SK-N-DZ (cell line): ENCODE data around the gene TSC1.
"Not testable (repeated sequence)": the region's sequence is repeated elsewhere in the genome, so short reads cannot be mapped to it uniquely, and the experiment has no call there.

Experiments
- DNase-seq: peaks from one replicate; pipeline ENCODE4 v3.0.0-alpha.2; 2015; ENCODE audit warnings: low spot score

The TSC1 gene

GRCh38 chr9:132978112-132978450, 33.7 kb upstream of the TSC1 start:
- DNase-seq: no peak

DNA sequence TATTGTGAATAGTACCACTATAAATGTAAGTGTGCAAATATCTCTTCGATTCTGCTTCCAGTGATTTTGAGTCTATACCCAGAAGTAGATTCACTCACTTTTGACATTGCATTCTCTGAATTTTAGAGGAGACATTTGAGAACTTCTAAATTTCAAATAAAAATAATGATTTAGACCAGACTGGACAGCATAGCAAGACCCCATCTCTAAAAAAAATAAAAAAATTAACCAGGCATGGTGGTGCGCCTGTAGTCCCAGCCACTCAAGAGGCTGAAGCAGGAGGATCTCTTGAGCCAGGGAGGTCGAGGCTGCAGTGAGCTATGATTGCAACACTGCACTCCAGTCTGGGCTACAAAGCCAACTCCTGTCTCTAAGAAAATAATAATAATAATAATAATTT, 32.2 kb upstream of the TSC1 start:
- DNase-seq: no peak

- DNase-seq: no peak
Measured at GRCh38 chr9:132975961-132976360, 31.5 kb upstream of the TSC1 start.

GRCh38 chr9:132973713-132974112, 29.3 kb upstream of the TSC1 start:
- peak; percentile 38 for DNase-seq

DNA sequence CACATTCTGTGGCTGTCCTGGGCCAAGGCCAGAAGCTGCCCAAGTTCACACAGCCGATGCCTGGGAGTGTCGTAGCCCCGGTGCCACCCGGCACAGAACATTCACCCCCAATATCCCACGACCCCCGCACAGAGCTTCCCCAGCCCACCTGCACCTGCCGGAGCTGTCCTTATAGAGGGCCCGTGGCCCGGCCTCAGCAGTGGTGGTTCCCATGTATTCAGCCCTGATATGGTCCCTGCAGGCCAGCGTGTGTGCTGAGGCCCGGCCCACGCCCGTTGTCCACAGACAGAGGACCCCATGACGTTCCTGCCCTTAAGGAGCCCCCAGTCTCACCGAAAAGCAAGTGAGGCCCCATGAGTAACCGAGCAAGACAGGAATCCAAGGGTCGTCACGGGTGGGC, 28.8 kb upstream of the TSC1 start:
- DNase-seq: no peak

GRCh38 chr9:132970324-132971062, 26.1 kb upstream of the TSC1 start:
- DNase-seq: no peak

- DNase-seq: no peak
Measured at GRCh38 chr9:132969783-132970182, 25.4 kb upstream of the TSC1 start.

- not testable (repeated sequence) for DNase-seq
Measured at GRCh38 chr9:132967908-132968307, 23.5 kb upstream of the TSC1 start.

DNA sequence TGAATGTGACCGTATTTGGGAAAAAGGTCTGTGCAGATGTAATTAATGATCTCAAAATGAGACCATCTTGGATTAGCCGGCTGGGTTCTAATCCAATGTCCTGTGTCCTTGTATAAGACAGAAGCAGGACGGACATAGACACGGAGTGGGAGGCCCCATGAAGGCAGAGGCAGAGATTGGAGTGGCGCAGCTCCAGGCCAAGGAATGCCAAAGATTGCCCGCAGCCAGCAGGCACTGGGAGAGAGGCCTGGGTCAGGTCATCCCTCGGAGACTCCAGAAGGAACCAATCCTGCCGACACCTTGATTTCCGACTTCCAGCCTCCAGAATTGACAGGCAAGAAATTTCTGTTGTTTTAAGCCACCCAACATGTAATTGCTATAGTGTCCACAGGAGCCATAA, 21.1 kb upstream of the TSC1 start:
- no peak for DNase-seq

DNA sequence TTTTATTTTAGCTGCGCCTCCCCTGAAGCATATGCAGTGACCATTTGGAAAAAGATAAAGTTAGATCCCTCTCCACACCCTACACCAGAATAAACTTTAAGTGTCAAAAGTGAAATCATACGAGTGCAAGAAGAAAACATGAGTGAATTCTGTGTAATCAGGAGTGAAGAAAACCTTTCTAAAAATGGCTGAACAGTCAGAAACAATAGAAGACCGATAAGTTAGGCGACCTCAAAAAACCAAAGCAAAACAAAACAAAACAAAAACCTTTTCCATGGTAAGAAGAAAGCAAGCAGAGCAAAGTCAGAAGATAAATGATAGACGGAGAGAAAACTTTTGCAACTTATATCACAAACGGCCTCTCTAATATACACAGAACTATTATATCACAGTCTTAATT, 16.6 kb upstream of the TSC1 start:
- no peak for DNase-seq

DNA sequence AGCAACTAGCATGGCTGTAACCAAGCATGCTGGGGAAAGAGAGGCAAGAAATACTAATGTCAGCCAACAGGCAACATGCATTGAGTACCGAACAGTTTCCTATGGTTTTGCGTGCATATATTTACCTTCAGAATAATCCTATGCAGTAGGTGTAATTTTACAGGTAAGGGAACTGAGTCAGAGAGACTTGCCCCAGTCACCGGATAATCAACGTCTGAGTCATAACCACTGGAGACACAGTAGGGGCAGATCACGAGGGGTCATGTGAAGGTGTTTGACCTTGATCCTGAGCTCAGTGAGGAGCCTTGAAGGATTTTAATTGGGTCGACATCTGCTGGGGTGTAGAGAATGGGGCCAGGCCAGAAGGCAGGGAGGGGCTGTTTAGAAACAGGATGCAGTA, 13.4 kb upstream of the TSC1 start:
- no peak for DNase-seq

DNA sequence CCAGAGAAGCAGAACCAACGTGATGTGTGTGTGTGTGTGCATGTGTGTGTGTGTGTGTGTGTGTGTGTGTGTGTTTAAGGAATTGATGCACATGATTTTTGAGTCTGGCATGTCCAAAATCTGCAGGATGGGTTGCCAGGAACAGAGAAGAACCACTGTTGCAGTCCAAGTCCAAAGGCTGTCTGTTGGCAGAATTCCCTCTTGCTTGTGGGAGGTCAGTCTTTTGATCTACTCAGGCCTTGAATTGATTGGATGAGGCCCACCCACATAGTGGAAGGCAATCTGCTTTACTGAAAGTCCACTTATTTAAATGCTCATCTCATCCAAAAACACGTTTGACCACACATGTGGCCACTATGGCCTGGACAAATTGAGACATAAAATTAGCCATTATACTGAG, 11.4 kb upstream of the TSC1 start:
- no peak for DNase-seq

DNA sequence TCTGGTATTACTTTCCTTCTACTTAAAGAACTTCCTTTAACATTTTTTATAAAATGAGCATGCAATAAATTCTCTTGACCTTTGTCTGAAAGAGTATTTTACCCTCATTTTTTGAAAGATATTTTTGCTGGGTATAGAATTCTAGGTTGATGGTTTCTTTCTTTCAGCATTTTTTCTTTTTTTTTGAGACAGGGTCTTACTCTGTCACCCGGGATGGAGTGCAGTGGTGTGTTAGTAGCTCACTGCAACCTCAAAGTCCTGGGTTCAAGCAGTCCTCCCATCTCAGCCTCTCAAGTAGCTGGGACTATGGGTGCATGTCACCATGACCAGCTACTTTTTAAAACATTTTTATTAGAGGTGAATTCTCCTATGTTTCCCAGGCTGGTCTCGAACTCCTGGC, 10.7 kb upstream of the TSC1 start:
- DNase-seq: no peak

GRCh38 chr9:132949709-132950108, 5.3 kb upstream of the TSC1 start:
- DNase-seq: no peak

DNA sequence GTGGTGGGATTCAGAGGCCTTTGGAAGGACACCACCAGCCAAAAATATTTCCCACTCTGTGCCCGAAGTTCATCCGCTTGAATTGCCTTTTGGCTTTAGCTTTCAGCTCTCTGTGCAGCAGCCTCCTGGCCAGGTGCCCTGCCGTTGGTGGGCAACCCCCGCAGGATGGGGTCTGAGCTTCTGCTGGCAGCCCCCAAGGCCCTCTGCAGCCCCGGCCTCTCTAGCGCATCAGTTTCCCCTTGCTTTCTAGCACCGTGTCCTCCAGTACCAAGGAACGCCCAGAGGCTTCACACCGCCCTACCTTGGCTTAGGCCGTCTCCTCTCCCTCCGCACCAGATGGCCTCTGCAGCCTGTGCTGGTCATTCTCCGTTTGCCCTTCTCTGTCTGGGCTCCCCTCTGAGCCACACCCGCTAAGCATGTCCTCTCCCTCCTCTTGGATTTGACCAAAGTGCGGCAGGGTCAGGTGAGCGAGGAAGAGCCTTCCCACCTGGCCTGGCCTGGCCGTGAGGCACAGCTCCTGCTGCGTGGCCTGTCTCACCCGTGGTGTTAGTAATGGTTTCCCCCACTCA, 4.2 kb upstream of the TSC1 start:
- DNase-seq: no peak

DNA sequence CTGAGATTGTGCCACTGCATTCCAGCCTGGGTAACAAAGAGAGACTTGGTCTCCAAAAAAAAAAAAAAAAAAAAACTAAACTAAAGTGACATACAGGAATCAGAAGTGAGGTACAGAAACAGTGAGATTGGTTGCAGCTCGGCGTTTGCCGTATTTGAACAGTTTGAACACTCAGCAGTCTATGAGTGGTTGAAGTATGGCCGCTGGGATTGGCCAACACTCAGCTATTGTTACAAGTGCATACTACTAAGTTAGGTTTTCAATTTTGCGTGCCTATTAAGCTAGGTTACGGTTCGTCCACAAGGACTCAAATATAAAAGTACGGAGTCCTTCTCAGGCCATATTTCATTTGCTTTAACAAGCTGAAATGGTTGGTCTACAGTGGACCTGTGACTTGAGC, 3.3 kb upstream of the TSC1 start:
- no peak for DNase-seq

GRCh38 chr9:132946631-132947295, 2.3 kb upstream of the TSC1 start:
- DNase-seq: no peak

GRCh38 chr9:132946211-132946610, 1.8 kb upstream of the TSC1 start:
- no peak for DNase-seq

DNA sequence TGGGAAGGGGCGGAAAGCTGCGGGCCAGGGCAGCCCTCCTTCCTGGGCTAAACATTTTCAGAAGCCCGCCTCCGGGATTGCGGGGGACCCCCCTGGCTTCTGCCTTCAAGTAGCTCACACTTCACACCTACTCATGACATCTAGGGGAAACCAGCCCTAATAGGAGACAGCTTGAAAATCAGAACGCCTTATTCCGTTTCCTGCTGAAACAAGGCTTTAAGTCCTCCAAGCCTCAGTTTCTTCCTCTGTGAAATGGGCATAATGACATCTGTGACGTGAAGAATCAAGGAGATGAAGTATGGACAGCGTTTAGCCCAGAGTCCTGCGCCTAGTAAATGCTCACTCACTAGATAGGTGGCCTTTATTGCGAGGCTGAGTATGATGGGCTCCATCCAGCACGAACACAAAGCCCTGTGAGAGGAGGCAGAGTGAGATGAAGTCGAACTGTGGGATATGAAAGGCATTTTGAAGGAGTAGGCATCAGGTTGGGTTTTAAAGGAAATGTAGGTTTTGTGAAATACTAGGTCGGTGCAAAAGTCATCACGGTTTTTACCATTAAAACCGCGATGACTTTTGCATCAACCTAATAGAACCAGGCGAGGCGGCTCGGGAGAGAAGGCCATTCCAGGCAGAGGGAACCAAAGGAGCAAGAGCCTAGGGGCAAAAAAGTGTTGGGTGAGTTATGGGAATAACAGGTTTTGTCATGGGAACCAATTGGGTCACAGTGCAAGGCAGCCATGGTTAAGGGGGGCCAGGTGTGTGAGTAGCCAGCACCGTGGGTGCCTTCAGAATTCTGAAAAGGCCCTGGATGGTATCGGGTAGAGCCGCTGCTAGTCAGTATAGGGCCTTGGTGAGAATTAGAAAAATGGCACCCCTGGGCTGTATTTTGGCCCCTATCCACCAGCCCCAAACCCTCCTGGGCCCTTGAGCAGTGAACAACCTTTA, 1.0 kb upstream of the TSC1 start:
- DNase-seq: no peak

DNA sequence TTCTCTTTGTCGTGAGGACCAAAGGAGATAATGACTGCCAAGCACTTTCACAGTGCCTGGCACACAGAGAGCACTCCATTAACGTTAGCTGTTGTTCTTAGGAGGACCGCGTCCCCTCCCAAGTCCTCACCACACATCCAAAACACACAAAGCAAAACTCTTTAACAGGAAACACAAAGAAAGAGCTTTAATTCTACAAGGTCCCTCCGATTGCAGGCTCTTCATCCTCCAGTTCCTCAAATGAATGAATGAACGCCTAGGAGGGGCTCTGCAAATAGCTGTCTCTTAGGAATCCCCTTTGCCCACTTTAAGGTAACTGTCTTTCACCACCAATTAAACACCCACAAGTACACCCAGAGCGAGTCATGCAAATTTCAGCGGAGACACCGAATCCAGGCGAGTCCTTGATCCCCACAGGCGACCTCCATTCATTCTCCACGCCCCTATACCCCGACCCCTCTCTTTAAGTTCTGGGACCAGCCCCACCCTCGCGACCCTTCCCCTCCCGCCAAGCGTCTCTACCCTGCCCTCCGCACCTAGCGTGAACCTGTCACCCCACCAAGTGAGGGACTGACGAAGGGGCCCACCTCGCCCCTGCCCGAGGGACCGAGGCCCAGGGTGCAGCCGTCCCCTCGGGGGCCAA, 644 bp downstream of the TSC1 start:
- DNase-seq: no peak

- DNase-seq: no peak
Measured at GRCh38 chr9:132942541-132943182, 1.8 kb downstream of the TSC1 start.
